GM19438 (cell line): ENCODE data around the gene SCPEP1.
"Not testable (repeated sequence)": the region's sequence is repeated elsewhere in the genome, so short reads cannot be mapped to it uniquely, and the experiment has no call there.

Experiments
- ATAC-seq: cut with Tn5 transposase; IDR thresholded peaks from one replicate; pipeline ENCODE4 v1.9.1; 2021; ENCODE audit warnings: low read depth; ENCODE audit not compliant: unreplicated experiment

SCPEP1 gene, protein sequence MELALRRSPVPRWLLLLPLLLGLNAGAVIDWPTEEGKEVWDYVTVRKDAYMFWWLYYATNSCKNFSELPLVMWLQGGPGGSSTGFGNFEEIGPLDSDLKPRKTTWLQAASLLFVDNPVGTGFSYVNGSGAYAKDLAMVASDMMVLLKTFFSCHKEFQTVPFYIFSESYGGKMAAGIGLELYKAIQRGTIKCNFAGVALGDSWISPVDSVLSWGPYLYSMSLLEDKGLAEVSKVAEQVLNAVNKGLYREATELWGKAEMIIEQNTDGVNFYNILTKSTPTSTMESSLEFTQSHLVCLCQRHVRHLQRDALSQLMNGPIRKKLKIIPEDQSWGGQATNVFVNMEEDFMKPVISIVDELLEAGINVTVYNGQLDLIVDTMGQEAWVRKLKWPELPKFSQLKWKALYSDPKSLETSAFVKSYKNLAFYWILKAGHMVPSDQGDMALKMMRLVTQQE

GRCh38 chr17:56977673-56978395 is at the start of gene SCPEP1:
Gene SCPEP1, plus strand, starts transcription at chr17:56978131. Its CDS starts 29 bp downstream, at chr17:56978160.
- ATAC-seq, result peak; percentile 70

DNA sequence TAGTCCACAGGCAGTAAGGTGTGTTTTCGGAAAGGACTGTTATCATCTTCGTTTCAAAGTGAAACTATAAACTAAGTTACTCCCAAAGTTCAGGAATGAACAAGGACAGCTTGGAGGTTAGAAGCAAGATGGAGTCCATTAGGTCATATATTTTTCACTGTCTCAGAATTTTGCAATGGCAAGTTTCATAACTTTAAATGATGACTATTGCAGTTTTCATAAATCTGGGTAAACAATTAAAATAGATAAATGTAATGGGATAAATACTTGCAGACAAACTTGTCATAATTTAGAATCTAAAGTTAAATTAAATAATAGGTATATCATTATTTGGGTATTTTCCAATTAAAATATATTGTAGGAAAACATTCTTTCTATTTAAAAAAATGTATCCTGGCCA is 49.3 kb upstream of the SCPEP1 start:
- no peak for ATAC-seq

GRCh38 chr17:56929362-56929969 is 48.5 kb upstream of the SCPEP1 start:
- no peak for ATAC-seq

- ATAC-seq, result no peak
These were observed 47.1 kb upstream of the SCPEP1 start for GRCh38 chr17:56930739-56931337.

DNA sequence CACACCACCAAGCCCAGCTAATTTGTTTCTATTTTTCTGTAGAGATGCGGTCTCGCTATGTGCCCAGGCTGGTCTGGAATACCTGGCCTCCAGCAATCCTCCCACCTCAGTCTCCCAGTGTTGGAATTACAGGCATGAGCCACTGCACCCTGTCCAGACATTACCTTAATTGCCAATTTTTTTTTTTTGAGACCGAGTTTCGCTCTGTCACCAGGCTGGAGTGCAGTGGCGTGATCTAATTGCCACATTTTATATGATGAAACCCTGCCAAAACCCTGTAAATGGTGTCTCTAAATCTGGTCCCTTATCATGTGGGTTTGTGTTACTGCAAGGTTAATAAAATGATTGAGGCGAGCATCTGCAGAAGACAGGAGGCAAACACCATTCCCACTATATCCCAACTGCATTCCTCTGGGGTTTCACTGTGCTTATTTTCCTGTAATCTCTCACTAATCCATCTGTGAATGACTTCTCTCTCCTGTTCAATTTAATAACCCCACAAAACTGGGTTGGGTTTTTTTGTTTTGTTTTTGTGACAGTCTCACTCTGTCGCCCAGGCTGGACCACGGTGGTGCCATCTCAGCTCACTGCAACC is 44.7 kb upstream of the SCPEP1 start:
- no peak for ATAC-seq

DNA sequence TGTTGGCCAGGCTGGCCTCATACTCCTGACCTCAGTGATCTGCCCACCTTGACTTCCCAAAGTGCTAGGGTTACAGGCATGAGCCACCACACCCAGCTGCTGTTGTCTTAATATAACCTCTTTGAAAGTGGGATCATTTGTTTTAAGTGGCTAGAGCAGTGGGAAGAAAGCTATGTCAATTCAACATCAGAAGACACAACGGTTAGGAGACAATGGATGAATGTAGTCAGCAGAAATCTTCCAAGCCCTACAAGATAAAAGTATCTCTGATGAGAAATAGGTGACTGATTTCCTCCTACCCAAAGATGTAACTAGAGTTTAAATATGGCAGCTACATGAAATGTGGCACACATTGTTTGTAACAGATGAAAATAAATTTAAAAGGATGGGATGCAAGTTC is 44.1 kb upstream of the SCPEP1 start:
- no peak for ATAC-seq

DNA sequence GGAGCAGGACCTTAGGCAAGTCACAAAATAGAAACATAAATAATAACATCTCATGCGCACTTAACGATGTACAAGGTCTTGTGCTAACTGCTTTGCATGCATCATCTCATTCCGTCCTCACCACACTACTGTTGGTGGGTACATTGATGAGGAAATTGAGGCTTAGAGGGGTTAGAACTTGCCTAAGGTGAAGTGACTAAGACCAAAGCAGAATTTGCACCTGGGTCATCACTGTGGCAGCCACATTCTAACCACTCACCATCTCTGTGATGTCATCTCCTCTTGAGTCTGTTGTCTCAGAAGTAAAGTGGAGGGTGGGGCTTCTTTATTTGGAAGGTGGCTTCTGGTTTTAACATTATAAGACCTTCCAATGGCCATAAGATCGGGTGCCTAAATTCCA is 43.7 kb upstream of the SCPEP1 start:
- ATAC-seq, result no peak

DNA sequence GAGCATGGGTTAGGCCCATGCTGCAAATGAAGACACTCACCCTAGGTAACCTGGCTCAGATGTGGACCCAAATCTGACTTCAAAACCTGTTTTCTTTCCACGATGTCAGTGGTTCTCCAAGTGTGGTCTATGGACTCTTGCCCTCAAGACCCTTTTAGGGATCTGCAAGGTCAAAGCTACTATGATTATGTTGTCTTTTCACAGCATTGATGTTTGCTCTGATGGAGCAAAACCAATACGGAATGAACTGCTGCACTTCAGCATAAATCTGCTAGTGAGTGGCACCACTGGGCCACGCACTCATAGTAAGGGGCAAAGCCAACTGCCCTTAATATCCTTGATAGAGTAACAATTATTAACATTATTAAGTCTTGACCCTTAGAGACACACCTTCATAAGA is 42.5 kb upstream of the SCPEP1 start:
- no peak for ATAC-seq

- no peak for ATAC-seq
These were observed 41.1 kb upstream of the SCPEP1 start for GRCh38 chr17:56936697-56937322.

DNA sequence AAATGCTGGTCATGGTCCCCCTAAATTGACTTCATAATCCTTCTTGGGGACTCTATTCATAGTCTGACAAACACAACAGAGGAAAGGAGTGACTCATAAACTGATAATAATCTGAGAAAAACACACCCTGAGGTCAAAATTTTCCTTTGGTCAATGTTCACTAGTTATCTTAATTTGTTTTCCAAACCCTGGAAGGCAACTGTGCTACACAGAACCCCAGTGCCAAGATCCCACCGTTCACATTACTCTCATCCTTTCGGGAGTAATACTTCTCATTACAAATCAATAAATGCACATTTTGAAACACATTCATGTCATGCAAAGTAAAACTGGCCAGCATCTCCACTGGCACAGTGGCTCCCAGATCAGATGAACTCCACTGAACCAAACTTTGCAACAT is 40.2 kb upstream of the SCPEP1 start:
- ATAC-seq, result no peak

DNA sequence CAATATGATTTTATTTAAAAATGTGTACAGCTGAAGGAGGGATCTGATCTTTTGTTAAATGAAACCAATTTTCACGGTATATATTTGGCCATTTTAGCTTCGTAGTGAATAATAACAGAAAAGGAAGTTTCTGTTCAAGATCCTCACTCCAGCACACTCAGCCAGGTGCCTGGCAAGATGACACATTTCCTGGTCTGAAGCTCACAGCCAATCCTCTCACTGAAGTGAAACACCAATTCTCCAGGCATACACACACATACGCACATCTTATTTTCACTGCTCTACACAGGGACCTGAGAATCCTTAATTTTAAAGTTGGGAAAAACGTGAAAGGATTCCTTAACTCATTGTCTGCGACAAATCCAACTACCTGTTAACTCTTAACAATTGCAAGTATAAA is 39.7 kb upstream of the SCPEP1 start:
- ATAC-seq, result not testable (repeated sequence)

- no peak for ATAC-seq
These were observed 38.0 kb upstream of the SCPEP1 start for GRCh38 chr17:56939869-56940484.

DNA sequence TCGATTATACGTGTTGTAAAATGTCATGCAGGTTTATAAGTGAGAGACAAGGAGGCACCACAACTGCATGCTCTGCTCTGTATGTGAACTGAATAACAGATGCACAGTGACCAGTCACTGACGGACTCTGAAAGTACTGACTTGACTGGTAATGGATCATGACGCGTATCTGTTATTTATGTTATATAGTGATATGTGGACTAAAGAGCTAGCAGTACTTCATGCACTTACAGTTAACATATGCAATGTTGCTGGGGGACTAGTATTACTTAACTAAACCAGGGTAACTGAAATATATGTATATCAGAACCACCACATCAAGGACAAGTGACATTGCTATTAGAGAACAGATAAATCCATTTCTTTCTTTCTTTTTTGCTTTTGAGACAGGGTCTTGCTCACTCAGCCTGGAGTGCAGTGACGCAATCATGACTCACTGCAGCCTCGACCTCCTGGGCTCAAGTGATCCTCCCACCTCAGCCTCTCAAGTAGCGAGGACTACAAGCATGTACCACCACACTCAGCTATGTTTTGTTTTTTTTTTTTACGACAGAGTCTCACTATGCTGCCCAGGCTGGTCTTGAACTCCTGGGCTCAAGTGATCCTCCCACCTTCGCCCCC is 34.3 kb upstream of the SCPEP1 start:
- ATAC-seq, result no peak

- no peak for ATAC-seq
These were observed 31.9 kb upstream of the SCPEP1 start for GRCh38 chr17:56945938-56946505.

- ATAC-seq, result no peak
These were observed 30.2 kb upstream of the SCPEP1 start for GRCh38 chr17:56947741-56948140.

GRCh38 chr17:56948491-56948890 is 29.4 kb upstream of the SCPEP1 start:
- ATAC-seq, result no peak

DNA sequence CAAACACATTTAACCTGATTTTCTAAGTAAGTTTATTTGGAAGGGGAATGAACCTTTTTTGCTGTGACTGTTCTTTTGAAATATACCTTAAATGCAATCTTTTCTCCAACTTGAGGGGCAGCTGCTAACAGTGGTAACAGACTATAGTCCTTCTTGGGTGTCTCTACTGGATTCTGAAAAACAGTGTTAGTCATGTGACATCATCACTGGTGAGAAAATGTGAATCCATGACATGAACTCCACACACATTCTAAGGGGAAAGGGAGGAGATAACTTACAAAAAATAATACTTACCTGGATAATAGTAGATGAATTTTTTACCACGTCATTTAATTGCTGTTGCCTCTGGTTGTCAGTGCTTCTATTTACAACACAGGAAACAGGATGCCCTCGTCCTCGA is 28.3 kb upstream of the SCPEP1 start:
- ATAC-seq, result no peak

DNA sequence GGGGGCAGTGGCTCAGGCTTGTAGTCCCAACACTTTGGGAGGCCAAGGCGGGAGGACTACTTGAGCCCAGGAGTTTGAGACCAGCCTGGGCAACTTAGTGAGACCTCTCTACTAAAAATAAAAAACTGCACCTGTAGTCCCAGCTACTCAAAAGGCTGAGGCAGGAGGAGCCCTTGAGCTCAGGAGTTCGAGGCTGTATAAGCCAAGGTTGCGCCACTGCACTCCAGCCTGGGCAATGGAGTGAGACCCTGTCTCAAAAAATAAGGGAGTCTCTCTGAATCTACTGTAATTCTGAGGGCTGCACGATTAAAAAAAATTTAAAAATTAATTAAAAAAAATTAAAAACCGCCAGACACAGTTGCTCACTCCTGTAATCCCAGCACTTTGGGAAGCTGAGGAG is 20.9 kb upstream of the SCPEP1 start:
- ATAC-seq, result no peak
